ENCODE data around the gene SH3PXD2A.

The SH3PXD2A gene

DNA sequence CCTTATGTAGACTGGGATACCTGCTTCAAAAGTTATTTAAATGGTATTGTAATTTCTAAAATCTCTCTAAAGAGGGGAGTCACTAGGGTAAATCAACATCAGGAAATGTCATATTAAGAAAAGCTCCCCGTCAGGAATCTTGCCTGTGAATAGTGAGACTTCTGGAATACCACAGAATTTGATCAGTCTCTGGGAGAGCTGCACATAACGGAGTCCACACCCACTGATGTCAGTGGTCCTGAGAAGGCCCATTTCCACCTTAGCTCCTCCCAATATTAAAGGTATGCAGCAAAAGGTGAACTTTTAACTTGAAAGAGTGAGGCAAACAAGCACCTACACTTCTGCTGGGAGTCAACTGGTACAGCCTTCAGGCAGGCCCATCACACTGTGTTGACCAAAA, 35.3 kb upstream of the SH3PXD2A start:
- Histone ChIP-seq H3K36me3 (ENCODE audit: control insufficient read depth in 2 of 2, insufficient read depth in 1 of 2, low read length in 2 of 2) (peaks cover 0 to 28% of the 10 kb centered on the region in 2 experiments; a peak in 1 of 3 replicates), H3K4me3 (ENCODE audit: low read depth, low read length) (no peak overlapping the region), H3K4me1 (ENCODE audit: control insufficient read depth, insufficient read depth, low read length) (peaks cover 14% of the 10 kb centered on the region), H3K27ac (ENCODE audit: extremely low read depth, low read depth, low read length) (no peak overlapping the region), H3K9me3 (ENCODE audit: control insufficient read depth, insufficient read depth, low read depth, low read length) (no peaks in the 10 kb centered on the region)
- CTCF ChIA-PET, result interaction anchor here (0.8 to 2.0 kb wide), 5 partner anchors 18 to 416 kb away, joined by 3 to 7 read pairs (median 3); no protein-coding TSS in a partner anchor
- POLR2A ChIA-PET, result interaction anchor here (1.2 kb wide), 1 partner anchor 18 kb away, joined by 4 read pairs; no protein-coding TSS in a partner anchor
- TF ChIP-seq ZNF707 (tag by site-specific recombination; IDR thresholded peaks at IDR 0.05) (no peak), ZNF544 (tag by site-specific recombination; IDR thresholded peaks at IDR 0.05) (no peak)

DNA sequence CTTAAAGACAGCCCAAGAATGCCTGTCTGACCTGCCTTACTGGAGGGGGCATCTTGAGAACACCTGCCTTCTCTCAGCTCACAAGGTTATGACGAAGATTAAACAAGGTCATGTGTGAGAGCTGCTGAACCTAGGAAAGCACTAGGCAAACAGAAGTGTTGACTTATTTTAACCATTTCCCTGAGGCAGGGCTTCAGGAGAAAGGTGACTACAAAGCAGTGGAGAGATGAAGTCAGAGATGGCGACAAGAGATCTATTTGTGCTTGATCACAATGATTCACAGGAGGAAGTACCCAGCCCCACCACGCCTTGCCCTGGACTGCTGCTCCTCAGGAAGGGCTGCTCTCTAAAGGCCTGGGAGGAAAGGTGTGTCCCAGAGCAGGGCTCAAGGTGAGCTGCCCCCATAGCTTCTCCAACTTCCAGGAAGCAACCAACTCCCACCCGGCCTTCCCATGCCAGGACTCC, 34.9 kb upstream of the SH3PXD2A start:
- Histone ChIP-seq H3K4me1 (ENCODE audit: control insufficient read depth, insufficient read depth, low read length) (peaks cover 10% of the 10 kb centered on the region), H3K27ac (ENCODE audit: extremely low read depth, low read depth, low read length) (no peak overlapping the region), H3K36me3 (ENCODE audit: control insufficient read depth in 2 of 2, insufficient read depth in 1 of 2, low read length in 2 of 2) (peaks cover 0 to 28% of the 10 kb centered on the region in 2 experiments; a peak in 1 of 3 replicates), H3K4me3 (ENCODE audit: low read depth, low read length) (no peak overlapping the region), H3K9me3 (ENCODE audit: control insufficient read depth, insufficient read depth, low read depth, low read length) (no peaks in the 10 kb centered on the region)
- ChIA-PET CTCF (interaction anchor here (0.5 to 2.0 kb wide), 11 partner anchors 18 to 416 kb away, joined by 3 to 10 read pairs (median 3); no protein-coding TSS in a partner anchor), POLR2A (interaction anchor here (0.7 to 1.2 kb wide), 2 partner anchors 18 to 143 kb away, joined by 3 to 4 read pairs; no protein-coding TSS in a partner anchor)
- TF ChIP-seq KLF8 (tag by site-specific recombination; IDR thresholded peaks at IDR 0.05), result no peak
- TF ChIP-seq ZNF223 (tag by site-specific recombination; IDR thresholded peaks at IDR 0.05), result no peak
- TF ChIP-seq ZNF510 (tag by site-specific recombination; IDR thresholded peaks at IDR 0.05; ENCODE audit: insufficient replicate concordance), result no peak
- TF ChIP-seq, protein P1, sequence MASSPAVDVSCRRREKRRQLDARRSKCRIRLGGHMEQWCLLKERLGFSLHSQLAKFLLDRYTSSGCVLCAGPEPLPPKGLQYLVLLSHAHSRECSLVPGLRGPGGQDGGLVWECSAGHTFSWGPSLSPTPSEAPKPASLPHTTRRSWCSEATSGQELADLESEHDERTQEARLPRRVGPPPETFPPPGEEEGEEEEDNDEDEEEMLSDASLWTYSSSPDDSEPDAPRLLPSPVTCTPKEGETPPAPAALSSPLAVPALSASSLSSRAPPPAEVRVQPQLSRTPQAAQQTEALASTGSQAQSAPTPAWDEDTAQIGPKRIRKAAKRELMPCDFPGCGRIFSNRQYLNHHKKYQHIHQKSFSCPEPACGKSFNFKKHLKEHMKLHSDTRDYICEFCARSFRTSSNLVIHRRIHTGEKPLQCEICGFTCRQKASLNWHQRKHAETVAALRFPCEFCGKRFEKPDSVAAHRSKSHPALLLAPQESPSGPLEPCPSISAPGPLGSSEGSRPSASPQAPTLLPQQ (tag by site-specific recombination; IDR thresholded peaks at IDR 0.05), result no peak
- no peak for TF ChIP-seq KLF16 (tag by site-specific recombination; IDR thresholded peaks at IDR 0.05)
- no peak for TF ChIP-seq ZNF600 (tag by site-specific recombination; IDR thresholded peaks at IDR 0.05)
- no peak for TF ChIP-seq HOXD13 (CRISPR knock-in tag; IDR thresholded peaks at IDR 0.05; ENCODE audit: borderline replicate concordance)
- TF ChIP-seq, protein P2, sequence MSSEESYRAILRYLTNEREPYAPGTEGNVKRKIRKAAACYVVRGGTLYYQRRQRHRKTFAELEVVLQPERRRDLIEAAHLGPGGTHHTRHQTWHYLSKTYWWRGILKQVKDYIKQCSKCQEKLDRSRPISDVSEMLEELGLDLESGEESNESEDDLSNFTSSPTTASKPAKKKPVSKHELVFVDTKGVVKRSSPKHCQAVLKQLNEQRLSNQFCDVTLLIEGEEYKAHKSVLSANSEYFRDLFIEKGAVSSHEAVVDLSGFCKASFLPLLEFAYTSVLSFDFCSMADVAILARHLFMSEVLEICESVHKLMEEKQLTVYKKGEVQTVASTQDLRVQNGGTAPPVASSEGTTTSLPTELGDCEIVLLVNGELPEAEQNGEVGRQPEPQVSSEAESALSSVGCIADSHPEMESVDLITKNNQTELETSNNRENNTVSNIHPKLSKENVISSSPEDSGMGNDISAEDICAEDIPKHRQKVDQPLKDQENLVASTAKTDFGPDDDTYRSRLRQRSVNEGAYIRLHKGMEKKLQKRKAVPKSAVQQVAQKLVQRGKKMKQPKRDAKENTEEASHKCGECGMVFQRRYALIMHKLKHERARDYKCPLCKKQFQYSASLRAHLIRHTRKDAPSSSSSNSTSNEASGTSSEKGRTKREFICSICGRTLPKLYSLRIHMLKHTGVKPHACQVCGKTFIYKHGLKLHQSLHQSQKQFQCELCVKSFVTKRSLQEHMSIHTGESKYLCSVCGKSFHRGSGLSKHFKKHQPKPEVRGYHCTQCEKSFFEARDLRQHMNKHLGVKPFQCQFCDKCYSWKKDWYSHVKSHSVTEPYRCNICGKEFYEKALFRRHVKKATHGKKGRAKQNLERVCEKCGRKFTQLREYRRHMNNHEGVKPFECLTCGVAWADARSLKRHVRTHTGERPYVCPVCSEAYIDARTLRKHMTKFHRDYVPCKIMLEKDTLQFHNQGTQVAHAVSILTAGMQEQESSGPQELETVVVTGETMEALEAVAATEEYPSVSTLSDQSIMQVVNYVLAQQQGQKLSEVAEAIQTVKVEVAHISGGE (tag by site-specific recombination; conservative IDR thresholded peaks at IDR 0.05; ENCODE audit: low read depth), result no peak
- TF ChIP-seq, protein P3, sequence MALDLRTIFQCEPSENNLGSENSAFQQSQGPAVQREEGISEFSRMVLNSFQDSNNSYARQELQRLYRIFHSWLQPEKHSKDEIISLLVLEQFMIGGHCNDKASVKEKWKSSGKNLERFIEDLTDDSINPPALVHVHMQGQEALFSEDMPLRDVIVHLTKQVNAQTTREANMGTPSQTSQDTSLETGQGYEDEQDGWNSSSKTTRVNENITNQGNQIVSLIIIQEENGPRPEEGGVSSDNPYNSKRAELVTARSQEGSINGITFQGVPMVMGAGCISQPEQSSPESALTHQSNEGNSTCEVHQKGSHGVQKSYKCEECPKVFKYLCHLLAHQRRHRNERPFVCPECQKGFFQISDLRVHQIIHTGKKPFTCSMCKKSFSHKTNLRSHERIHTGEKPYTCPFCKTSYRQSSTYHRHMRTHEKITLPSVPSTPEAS (tag by site-specific recombination; IDR thresholded peaks at IDR 0.05), result no peak
- TF ChIP-seq, protein P4, sequence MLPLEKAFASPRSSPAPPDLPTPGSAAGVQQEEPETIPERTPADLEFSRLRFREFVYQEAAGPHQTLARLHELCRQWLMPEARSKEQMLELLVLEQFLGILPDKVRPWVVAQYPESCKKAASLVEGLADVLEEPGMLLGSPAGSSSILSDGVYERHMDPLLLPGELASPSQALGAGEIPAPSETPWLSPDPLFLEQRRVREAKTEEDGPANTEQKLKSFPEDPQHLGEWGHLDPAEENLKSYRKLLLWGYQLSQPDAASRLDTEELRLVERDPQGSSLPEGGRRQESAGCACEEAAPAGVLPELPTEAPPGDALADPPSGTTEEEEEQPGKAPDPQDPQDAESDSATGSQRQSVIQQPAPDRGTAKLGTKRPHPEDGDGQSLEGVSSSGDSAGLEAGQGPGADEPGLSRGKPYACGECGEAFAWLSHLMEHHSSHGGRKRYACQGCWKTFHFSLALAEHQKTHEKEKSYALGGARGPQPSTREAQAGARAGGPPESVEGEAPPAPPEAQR (tag by site-specific recombination; IDR thresholded peaks at IDR 0.05), result no peak
- TF ChIP-seq, protein P5, sequence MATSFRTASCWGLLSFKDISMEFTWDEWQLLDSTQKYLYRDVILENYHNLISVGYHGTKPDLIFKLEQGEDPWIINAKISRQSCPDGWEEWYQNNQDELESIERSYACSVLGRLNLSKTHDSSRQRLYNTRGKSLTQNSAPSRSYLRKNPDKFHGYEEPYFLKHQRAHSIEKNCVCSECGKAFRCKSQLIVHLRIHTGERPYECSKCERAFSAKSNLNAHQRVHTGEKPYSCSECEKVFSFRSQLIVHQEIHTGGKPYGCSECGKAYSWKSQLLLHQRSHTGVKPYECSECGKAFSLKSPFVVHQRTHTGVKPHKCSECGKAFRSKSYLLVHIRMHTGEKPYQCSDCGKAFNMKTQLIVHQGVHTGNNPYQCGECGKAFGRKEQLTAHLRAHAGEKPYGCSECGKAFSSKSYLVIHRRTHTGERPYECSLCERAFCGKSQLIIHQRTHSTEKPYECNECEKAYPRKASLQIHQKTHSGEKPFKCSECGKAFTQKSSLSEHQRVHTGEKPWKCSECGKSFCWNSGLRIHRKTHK (tag by site-specific recombination; IDR thresholded peaks at IDR 0.05), result no peak
